Mesothelial cell of epicardium (in vitro differentiated cells): Measurements from ENCODE around the gene ZNF526. TPM values are rescaled to one million over a fixed set of nuclear protein-coding genes. Genes with fewer than 3 reads are reported as not detected.
"Not testable (repeated sequence)": the region's sequence is repeated elsewhere in the genome, so short reads cannot be mapped to it uniquely, and the experiment has no call there.

Experiments used
- DNase-seq, 2 experiments: peaks; one replicate each; pipeline ENCODE4 v3.0.0; 2021; ENCODE audit warnings: low spot score in 2 of 2; ENCODE audit not compliant: unreplicated experiment in 2 of 2
- H3K27ac Mint-ChIP-seq: 2 replicates; pipeline ENCODE4 v1.8.0; 2021; ENCODE audit warnings: mixed read lengths
- H3K27me3 Mint-ChIP-seq: 2 replicates; pipeline ENCODE4 v1.8.0; 2021; ENCODE audit warnings: low read depth, mixed read lengths
- H3K36me3 Mint-ChIP-seq: 2 replicates; pipeline ENCODE4 v1.8.0; 2021; ENCODE audit warnings: mixed read lengths
- H3K4me1 Mint-ChIP-seq: 2 replicates; pipeline ENCODE4 v1.8.0; 2021; ENCODE audit warnings: mixed read lengths
- H3K4me3 Mint-ChIP-seq: 2 replicates; pipeline ENCODE4 v1.8.0; 2021; ENCODE audit warnings: mild to moderate bottlenecking, moderate library complexity, mixed read lengths
- H3K9me3 Mint-ChIP-seq: 2 replicates; pipeline ENCODE4 v1.8.0; 2021; ENCODE audit warnings: mixed read lengths
- CTCF ChIP-seq: fragments of 200-600 bp; sonication (generic); IDR thresholded peaks from one replicate; pipeline ENCODE4 v1.5.0; 2021; ENCODE audit warnings: antibody characterized with exemption; ENCODE audit not compliant: unreplicated experiment
- total RNA-seq: library from RNA; stranded (reverse); gene quantifications from 3 replicates; pipeline ENCODE4 v1.2.1, GENCODE V29; 2021

Gene ZNF526
- total RNA-seq, 1 donor from 2014 or later: 13.3 TPM

GRCh38 chr19:42253245-42254088 lies 33.4 kb downstream of the ZNF526 start:
- H3K27ac Mint-ChIP-seq: peak overlapping the region; percentile 96
- peaks cover 4% of the 10 kb centered on the region for H3K36me3 Mint-ChIP-seq
- peak; percentile 62 to 75 for DNase-seq
- peak overlapping the region; percentile 88 for H3K4me3 Mint-ChIP-seq
- H3K9me3 Mint-ChIP-seq: no peaks in the 10 kb centered on the region
- TF ChIP-seq CTCF: no peak
- H3K27me3 Mint-ChIP-seq: no peaks in the 10 kb centered on the region
- H3K4me1 Mint-ChIP-seq: peaks cover 29% of the 10 kb centered on the region

- no peak for TF ChIP-seq CTCF
These were observed 34.2 kb downstream of the ZNF526 start for GRCh38 chr19:42254089-42254849.

GRCh38 chr19:42254850-42255765 lies 35.0 kb downstream of the ZNF526 start, which contains the start of gene ERF:
TSS of gene ERF (minus strand) at chr19:42255128. CDS start at chr19:42254999, 129 bp downstream.
- no peaks in the 10 kb centered on the region for H3K9me3 Mint-ChIP-seq
- TF ChIP-seq CTCF: no peak
- no peaks in the 10 kb centered on the region for H3K36me3 Mint-ChIP-seq
- H3K27ac Mint-ChIP-seq: peak within 1 kb of the TSS; percentile 95
- H3K27me3 Mint-ChIP-seq: no peaks in the 10 kb centered on the region
- DNase-seq: peak; percentile 91 to 96
- H3K4me3 Mint-ChIP-seq: peak within 1 kb of the TSS; percentile 67
- peaks cover 29% of the 10 kb centered on the region for H3K4me1 Mint-ChIP-seq

More at GRCh38 chr19:42254089-42254849, 34.2 kb downstream of the ZNF526 start:
- peaks cover 29% of the 10 kb centered on the region for H3K4me1 Mint-ChIP-seq
- peak in 1 of 2 experiments; percentile 74 for DNase-seq
- H3K27me3 Mint-ChIP-seq: no peaks in the 10 kb centered on the region
- H3K9me3 Mint-ChIP-seq: no peaks in the 10 kb centered on the region
- peak overlapping the region; percentile 47 for H3K27ac Mint-ChIP-seq
- H3K36me3 Mint-ChIP-seq: peaks cover 4% of the 10 kb centered on the region
- peak overlapping the region; percentile 67 for H3K4me3 Mint-ChIP-seq

GRCh38 chr19:42255766-42256745 lies 35.9 kb downstream of the ZNF526 start:
- H3K27ac Mint-ChIP-seq: peak overlapping the region; percentile 95
- H3K27me3 Mint-ChIP-seq: no peaks in the 10 kb centered on the region
- H3K4me1 Mint-ChIP-seq: peaks cover 29% of the 10 kb centered on the region
- no peaks in the 10 kb centered on the region for H3K9me3 Mint-ChIP-seq
- peak in 1 of 2 experiments; percentile 54 for DNase-seq
- H3K36me3 Mint-ChIP-seq: no peaks in the 10 kb centered on the region
- TF ChIP-seq CTCF: no peak
- peak overlapping the region; percentile 67 for H3K4me3 Mint-ChIP-seq

GRCh38 chr19:42257842-42258241 lies 37.7 kb downstream of the ZNF526 start:
- H3K36me3 Mint-ChIP-seq, DNase-seq, H3K27ac Mint-ChIP-seq, H3K4me3 Mint-ChIP-seq, H3K9me3 Mint-ChIP-seq, H3K27me3 Mint-ChIP-seq: not testable (repeated sequence)
- H3K4me1 Mint-ChIP-seq: peaks cover 14% of the 10 kb centered on the region
